GM12878 (cell line): ENCODE measurements around the gene TGFBR3. TPM values are rescaled to one million over a fixed set of nuclear protein-coding genes. Genes with fewer than 3 reads are reported as not detected.

Source experiments
- E2F8 ChIP-seq: fragments of 450-650 bp; IDR thresholded peaks from 2 replicates; pipeline ENCODE4 v1.6.1; 2018; ENCODE audit warnings: mild to moderate bottlenecking, low read depth, moderate library complexity; ENCODE audit not compliant: partially characterized antibody
- RAD21 ChIP-seq: IDR thresholded peaks from 2 replicates; pipeline ENCODE4 v1.6.1; 2011; ENCODE audit warnings: mild to moderate bottlenecking, low read depth, low read length, moderate library complexity; ENCODE audit not compliant: insufficient read depth
- SMAD1 ChIP-seq: fragments of 450-650 bp; IDR thresholded peaks from 2 replicates; pipeline ENCODE4 v1.6.1; 2018; ENCODE audit warnings: mild to moderate bottlenecking, low read depth; ENCODE audit not compliant: partially characterized antibody
- polyA plus RNA-seq, 11 experiments: library from polyadenylated mRNA; depleted of rRNA in 4 of 11; unstranded in 6 of 11; stranded (reverse) in 5 of 11; fragments of >200 nt; fragmentation: Nextera tagmentation in 4 of 11; fragmentation: Illumina TruSeq in 1 of 11; extraction: Ambion mirVana in 4 of 11; extraction: Trizol in 1 of 11; gene quantifications; 1 replicate in 1 of 11; 2 replicates in 10 of 11; pipeline versions ENCODE4 v1.2.1 to v1.2.3, GENCODE V29; 2011 to 2016; ENCODE audit warnings: inconsistent platforms in 2 of 11, missing spikeins in 2 of 11, low read depth in 1 of 11
- total RNA-seq, 4 experiments: library from RNA; depleted of rRNA in 3 of 4; stranded (reverse); fragments of >200 nt in 3 of 4; fragmentation: Illumina TruSeq in 1 of 4; extraction: Trizol in 1 of 4; gene quantifications; 2 replicates each; pipeline versions ENCODE4 v1.2.1 to v1.2.3, GENCODE V29; 2013 to 2021
- TF ChIP-seq, protein P1 (sequence below): fragments of 450-650 bp; formaldehyde crosslinking; IDR thresholded peaks from 2 replicates; pipeline ENCODE4 v1.4.0; 2022; ENCODE audit warnings: mild to moderate bottlenecking, moderate library complexity

TGFBR3 gene
- total and polyA plus RNA-seq, 10 of the 15 experiments (the other 5 are each of a cell fraction or from before 2014, with no cell fraction given): 2.7 to 16.5 (median 12.6) TPM

DNA sequence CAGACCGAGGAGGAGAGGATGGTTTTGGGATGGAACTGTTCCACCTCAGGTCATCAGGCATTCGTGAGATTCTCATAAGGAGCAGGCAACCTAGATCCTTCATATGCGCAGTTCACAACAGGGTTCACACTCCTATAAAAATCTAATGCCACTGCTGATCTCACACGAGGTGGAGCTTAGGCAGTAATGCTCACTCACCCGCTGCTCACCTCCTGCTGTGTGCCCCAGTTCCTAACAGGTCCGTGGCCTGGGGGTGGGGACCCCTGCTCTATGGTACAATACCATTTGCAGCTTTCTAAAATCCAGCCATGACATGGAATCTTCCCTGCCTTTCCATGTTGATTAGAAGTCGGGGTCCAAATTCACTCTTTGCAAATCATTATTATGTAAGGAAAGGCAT is 72.1 kb downstream of the TGFBR3 start (continued):
- TF ChIP-seq, protein P1, sequence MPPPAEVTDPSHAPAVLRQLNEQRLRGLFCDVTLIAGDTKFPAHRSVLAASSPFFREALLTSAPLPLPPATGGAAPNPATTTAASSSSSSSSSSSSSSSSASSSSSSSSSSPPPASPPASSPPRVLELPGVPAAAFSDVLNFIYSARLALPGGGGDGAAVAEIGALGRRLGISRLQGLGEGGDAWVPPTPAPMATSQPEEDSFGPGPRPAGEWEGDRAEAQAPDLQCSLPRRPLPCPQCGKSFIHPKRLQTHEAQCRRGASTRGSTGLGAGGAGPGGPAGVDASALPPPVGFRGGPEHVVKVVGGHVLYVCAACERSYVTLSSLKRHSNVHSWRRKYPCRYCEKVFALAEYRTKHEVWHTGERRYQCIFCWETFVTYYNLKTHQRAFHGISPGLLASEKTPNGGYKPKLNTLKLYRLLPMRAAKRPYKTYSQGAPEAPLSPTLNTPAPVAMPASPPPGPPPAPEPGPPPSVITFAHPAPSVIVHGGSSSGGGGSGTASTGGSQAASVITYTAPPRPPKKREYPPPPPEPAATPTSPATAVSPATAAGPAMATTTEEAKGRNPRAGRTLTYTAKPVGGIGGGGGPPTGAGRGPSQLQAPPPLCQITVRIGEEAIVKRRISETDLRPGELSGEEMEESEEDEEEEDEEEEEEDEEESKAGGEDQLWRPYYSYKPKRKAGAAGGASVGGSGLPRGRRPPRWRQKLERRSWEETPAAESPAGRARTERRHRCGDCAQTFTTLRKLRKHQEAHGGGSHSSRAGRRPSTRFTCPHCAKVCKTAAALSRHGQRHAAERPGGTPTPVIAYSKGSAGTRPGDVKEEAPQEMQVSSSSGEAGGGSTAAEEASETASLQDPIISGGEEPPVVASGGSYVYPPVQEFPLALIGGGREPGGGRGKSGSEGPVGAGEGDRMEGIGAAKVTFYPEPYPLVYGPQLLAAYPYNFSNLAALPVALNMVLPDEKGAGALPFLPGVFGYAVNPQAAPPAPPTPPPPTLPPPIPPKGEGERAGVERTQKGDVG (CRISPR knock-in tag): no peak
- TF ChIP-seq SMAD1 (no peak), RAD21 (no peak), E2F8 (no peak)
